CD14-positive monocyte (primary cell): ENCODE results near the gene ADGRF5. TPM values are rescaled to one million over a fixed set of nuclear protein-coding genes. Genes with fewer than 3 reads are reported as not detected.

Source experiments
- DNase-seq, 3 donors: peaks; one replicate each; pipeline ENCODE4 v3.0.0-alpha.2; 2011 to 2022
- H2AFZ ChIP-seq: 2 replicates; pipeline ENCODE4 v1.6.0; 2012; ENCODE audit warnings: mild to moderate bottlenecking, low read depth, low read length, inconsistent platforms; ENCODE audit not compliant: insufficient read depth, poor library complexity, severe bottlenecking
- H3K27ac ChIP-seq, 2 donors: 1 replicate in 1 of 2; 2 replicates in 1 of 2; pipeline ENCODE4 v1.5.1; 2012 to 2013; ENCODE audit warnings: low read length in 2 of 2, control low read depth in 1 of 2, inconsistent platforms in 1 of 2, low read depth in 1 of 2, mild to moderate bottlenecking in 1 of 2
- H3K27me3 ChIP-seq, 2 donors: one replicate each; pipeline versions ENCODE4 v1.6.0 to v1.6.1; 2011 to 2013; ENCODE audit warnings: low read length in 2 of 2; ENCODE audit not compliant: control insufficient read depth in 2 of 2, insufficient read depth in 2 of 2
- H3K36me3 ChIP-seq, 2 donors: replicated peaks in 1 of 2; 1 replicate in 1 of 2; 2 replicates in 1 of 2; pipeline versions ENCODE4 v1.5.1 to v1.6.1; 2012 to 2013; ENCODE audit warnings: low read length in 2 of 2, control low read depth in 1 of 2, inconsistent platforms in 1 of 2, mild to moderate bottlenecking in 1 of 2; ENCODE audit not compliant: insufficient read depth in 2 of 2, control insufficient read depth in 1 of 2
- H3K4me1 ChIP-seq, 2 donors: 1 replicate in 1 of 2; 2 replicates in 1 of 2; pipeline versions ENCODE4 v1.5.1 to v1.6.1; 2012 to 2013; ENCODE audit warnings: low read length in 2 of 2, control low read depth in 1 of 2, inconsistent platforms in 1 of 2, mild to moderate bottlenecking in 1 of 2, moderate library complexity in 1 of 2; ENCODE audit not compliant: insufficient read depth in 2 of 2, control insufficient read depth in 1 of 2
- H3K4me2 ChIP-seq: replicated peaks from 2 replicates; pipeline ENCODE3; 2012; ENCODE audit warnings: low read length, moderate library complexity, mild to moderate bottlenecking; ENCODE audit not compliant: poor library complexity, severe bottlenecking; ENCODE audit errors: extremely low read depth
- H3K4me3 ChIP-seq, 3 experiments: fragments of 200-600 bp in 1 of 3; sonication (generic) in 1 of 3; replicated peaks in 1 of 3; 1 replicate in 2 of 3; 2 replicates in 1 of 3; pipeline ENCODE4 v1.5.1; 2011 to 2013; ENCODE audit warnings: low read length in 3 of 3, mild to moderate bottlenecking in 3 of 3, control low read depth in 2 of 3, low read depth in 2 of 3, inconsistent platforms in 1 of 3, moderate library complexity in 1 of 3
- H3K79me2 ChIP-seq: 2 replicates; pipeline ENCODE4 v1.6.0; 2012; ENCODE audit warnings: mild to moderate bottlenecking, control low read depth, inconsistent platforms, low read length, moderate library complexity; ENCODE audit not compliant: insufficient read depth
- H3K9ac ChIP-seq: 2 replicates; pipeline ENCODE4 v1.6.0; 2017; ENCODE audit warnings: low read length, mild to moderate bottlenecking; ENCODE audit not compliant: insufficient read depth, poor library complexity, severe bottlenecking
- H3K9me3 ChIP-seq, 2 donors: replicated peaks in 1 of 2; 1 replicate in 1 of 2; 2 replicates in 1 of 2; pipeline versions ENCODE4 v1.5.1 to v1.6.1; 2012 to 2013; ENCODE audit warnings: low read length in 2 of 2, control low read depth in 1 of 2; ENCODE audit not compliant: control insufficient read depth in 1 of 2, insufficient read depth in 1 of 2
- H4K20me1 ChIP-seq: 2 replicates; pipeline ENCODE4 v1.6.0; 2012; ENCODE audit warnings: mild to moderate bottlenecking, low read length, control low read depth, moderate library complexity; ENCODE audit not compliant: insufficient read depth
- H3K27ac Mint-ChIP-seq, 7 donors: one replicate each; pipeline ENCODE4 v1.8.0; 2020; ENCODE audit warnings: mild to moderate bottlenecking in 7 of 7, mixed read lengths in 7 of 7, moderate library complexity in 6 of 7, inconsistent platforms in 2 of 7
- H3K27me3 Mint-ChIP-seq, 3 donors: one replicate each; pipeline ENCODE4 v1.8.0; 2021 to 2022; ENCODE audit warnings: low read depth in 3 of 3, mild to moderate bottlenecking in 3 of 3, mixed read lengths in 3 of 3, moderate library complexity in 3 of 3, inconsistent platforms in 1 of 3
- H3K36me3 Mint-ChIP-seq, 2 donors: one replicate each; pipeline ENCODE4 v1.8.0; 2020; ENCODE audit warnings: mixed read lengths in 2 of 2, inconsistent platforms in 1 of 2, mild to moderate bottlenecking in 1 of 2
- H3K4me1 Mint-ChIP-seq: one replicate; pipeline ENCODE4 v1.8.0; 2020; ENCODE audit warnings: mild to moderate bottlenecking, mixed read lengths
- H3K4me3 Mint-ChIP-seq, 2 donors: one replicate each; pipeline ENCODE4 v1.8.0; 2020; ENCODE audit warnings: mild to moderate bottlenecking in 2 of 2, mixed read lengths in 2 of 2, moderate library complexity in 1 of 2
- H3K9me3 Mint-ChIP-seq, 7 donors: one replicate each; pipeline ENCODE4 v1.8.0; 2020 to 2022; ENCODE audit warnings: mixed read lengths in 7 of 7, mild to moderate bottlenecking in 6 of 7, moderate library complexity in 6 of 7, inconsistent platforms in 2 of 7
- WGBS: methylation state at CpG from one replicate; pipeline ENCODE4 v1.1.5; 2013; ENCODE audit warnings: missing lambda C conversion rate; ENCODE audit not compliant: insufficient coverage; 5-methylcytosine and 5-hydroxymethylcytosine counted together
- intact Hi-C, 2 donors: fragments of 100-400 bp; cut with micrococcal nuclease; formaldehyde crosslinking; loops; one replicate each; pipeline versions ENCODE4 v1.15.0 to v1.15.1; 2023
- polyA plus RNA-seq, 3 donors: library from polyadenylated mRNA; depleted of rRNA in 1 of 3; unstranded in 2 of 3; stranded (reverse) in 1 of 3; fragments of 300-500 nt in 2 of 3; fragments of >200 nt in 1 of 3; fragmentation: Illumina TruSeq in 2 of 3; gene quantifications; 1 replicate in 2 of 3; 2 replicates in 1 of 3; pipeline ENCODE4 v1.2.3, GENCODE V29; 2012 to 2021
- TF ChIP-seq, protein P1 (sequence below): fragments of 200-600 bp; IDR thresholded peaks from one replicate; pipeline ENCODE4 v1.8.0; 2022; ENCODE audit warnings: antibody characterized with exemption, mild to moderate bottlenecking

ADGRF5 gene
- polyA plus RNA-seq, 3 donors = not detected

DNA sequence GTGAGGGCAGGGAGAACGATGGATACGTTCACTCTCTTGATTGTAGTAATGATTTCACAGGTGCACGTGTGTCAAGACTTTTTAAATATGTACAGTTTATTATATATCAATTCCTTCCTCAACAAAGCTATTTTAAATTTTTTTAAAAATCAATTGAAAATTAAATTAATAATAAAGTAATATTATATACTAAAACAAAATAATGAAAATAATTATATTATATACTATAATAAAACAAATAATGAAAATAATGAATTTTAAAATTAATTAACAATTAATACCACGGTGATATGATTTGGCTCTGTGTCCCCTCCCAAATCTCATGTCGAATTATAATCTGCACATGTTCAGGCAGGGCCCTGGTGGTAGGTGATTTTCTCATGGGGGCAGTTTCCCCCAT lies 42.7 kb downstream of the ADGRF5 start:
- Mint-ChIP-seq H3K9me3 (no peaks in the 10 kb centered on the region), H3K27me3 (peaks cover 0 to 3% (median 0%) of the 10 kb centered on the region in 3 donors), H3K36me3 (no peaks in the 10 kb centered on the region), H3K4me3 (no peak overlapping the region), H3K4me1 (no peaks in the 10 kb centered on the region), H3K27ac (no peak overlapping the region)
- no peak for DNase-seq
- no peaks in the 10 kb centered on the region for H4K20me1 ChIP-seq
- intact Hi-C loops = no loop called here
- H3K4me3 ChIP-seq = no peak overlapping the region
- H3K9me3 ChIP-seq = no peaks in the 10 kb centered on the region
- no peak overlapping the region for H3K27ac ChIP-seq
- no peaks in the 10 kb centered on the region for H3K4me1 ChIP-seq
- H3K79me2 ChIP-seq = no peaks in the 10 kb centered on the region
- WGBS = no CpG with 5 or more reads among the region's 5 CpGs
- H2AFZ ChIP-seq = no peak overlapping the region
- no peak overlapping the region for H3K4me2 ChIP-seq
- TF ChIP-seq, protein P1, sequence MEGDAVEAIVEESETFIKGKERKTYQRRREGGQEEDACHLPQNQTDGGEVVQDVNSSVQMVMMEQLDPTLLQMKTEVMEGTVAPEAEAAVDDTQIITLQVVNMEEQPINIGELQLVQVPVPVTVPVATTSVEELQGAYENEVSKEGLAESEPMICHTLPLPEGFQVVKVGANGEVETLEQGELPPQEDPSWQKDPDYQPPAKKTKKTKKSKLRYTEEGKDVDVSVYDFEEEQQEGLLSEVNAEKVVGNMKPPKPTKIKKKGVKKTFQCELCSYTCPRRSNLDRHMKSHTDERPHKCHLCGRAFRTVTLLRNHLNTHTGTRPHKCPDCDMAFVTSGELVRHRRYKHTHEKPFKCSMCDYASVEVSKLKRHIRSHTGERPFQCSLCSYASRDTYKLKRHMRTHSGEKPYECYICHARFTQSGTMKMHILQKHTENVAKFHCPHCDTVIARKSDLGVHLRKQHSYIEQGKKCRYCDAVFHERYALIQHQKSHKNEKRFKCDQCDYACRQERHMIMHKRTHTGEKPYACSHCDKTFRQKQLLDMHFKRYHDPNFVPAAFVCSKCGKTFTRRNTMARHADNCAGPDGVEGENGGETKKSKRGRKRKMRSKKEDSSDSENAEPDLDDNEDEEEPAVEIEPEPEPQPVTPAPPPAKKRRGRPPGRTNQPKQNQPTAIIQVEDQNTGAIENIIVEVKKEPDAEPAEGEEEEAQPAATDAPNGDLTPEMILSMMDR = no peak
- H3K36me3 ChIP-seq = no peaks in the 10 kb centered on the region
- no peaks in the 10 kb centered on the region for H3K27me3 ChIP-seq
- H3K9ac ChIP-seq = no peak overlapping the region

GRCh38 chr6:46876126-46876525 lies 45.6 kb downstream of the ADGRF5 start:
- intact Hi-C loops = no loop called here
- no peak overlapping the region for H2AFZ ChIP-seq
- no peak for DNase-seq

More at GRCh38 chr6:46876126-46876525, 45.6 kb downstream of the ADGRF5 start:
- H3K9me3 ChIP-seq = no peaks in the 10 kb centered on the region
- TF ChIP-seq, protein P1 = no peak
- H3K27me3 ChIP-seq = no peaks in the 10 kb centered on the region
- H3K9ac ChIP-seq = no peak overlapping the region
- no peak overlapping the region for H3K4me3 Mint-ChIP-seq
- no peaks in the 10 kb centered on the region for H3K9me3 Mint-ChIP-seq
- H3K4me1 ChIP-seq = no peaks in the 10 kb centered on the region
- no peaks in the 10 kb centered on the region for H4K20me1 ChIP-seq
- H3K4me3 ChIP-seq = no peak overlapping the region
- no peaks in the 10 kb centered on the region for H3K79me2 ChIP-seq
- no peak overlapping the region for H3K27ac ChIP-seq
- 3% methylated on average over 4 of the region's 4 CpGs for WGBS
- H3K27me3 Mint-ChIP-seq = peaks cover 0 to 3% (median 0%) of the 10 kb centered on the region in 3 donors
- no peaks in the 10 kb centered on the region for H3K4me1 Mint-ChIP-seq
- no peak overlapping the region for H3K27ac Mint-ChIP-seq
- no peak overlapping the region for H3K4me2 ChIP-seq
- H3K36me3 Mint-ChIP-seq = no peaks in the 10 kb centered on the region
- no peaks in the 10 kb centered on the region for H3K36me3 ChIP-seq
